Frontal cortex (tissue), 4 donors: ENCODE results near the gene UBLCP1. TPM values are rescaled to one million over a fixed set of nuclear protein-coding genes. Genes with fewer than 3 reads are reported as not detected.
A peak's percentile ranks its signal among the peaks of the same experiment; 100 is the strongest.
"Not testable (repeated sequence)": the region's sequence is repeated elsewhere in the genome, so short reads cannot be mapped to it uniquely, and the experiment has no call there.

Experiments
- DNase-seq, 2 donors: peaks; one replicate each; pipeline ENCODE4 v3.0.0; 2012; ENCODE audit warnings: low spot score in 2 of 2
- FAIRE-seq: peaks from 2 replicates; lab custom pipeline; 2012; peaks lifted over from hg19 to GRCh38; lab: Jason Lieb, UNC
- total RNA-seq: library from RNA; depleted of rRNA; stranded (reverse); fragments of >200 nt; gene quantifications from one replicate; pipeline ENCODE4 v1.2.3, GENCODE V29; 2014
- donor health status: control.
- donor health status: control.
- donor health status: control.

The UBLCP1 gene, protein sequence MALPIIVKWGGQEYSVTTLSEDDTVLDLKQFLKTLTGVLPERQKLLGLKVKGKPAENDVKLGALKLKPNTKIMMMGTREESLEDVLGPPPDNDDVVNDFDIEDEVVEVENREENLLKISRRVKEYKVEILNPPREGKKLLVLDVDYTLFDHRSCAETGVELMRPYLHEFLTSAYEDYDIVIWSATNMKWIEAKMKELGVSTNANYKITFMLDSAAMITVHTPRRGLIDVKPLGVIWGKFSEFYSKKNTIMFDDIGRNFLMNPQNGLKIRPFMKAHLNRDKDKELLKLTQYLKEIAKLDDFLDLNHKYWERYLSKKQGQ
- 17.1 TPM for total RNA-seq

GRCh38 chr5:159262859-159263568, at the start of gene UBLCP1:
TSS of gene UBLCP1 (plus strand) at chr5:159263290. CDS start at chr5:159268916, 5,626 bp downstream.
- peak; percentile 80 to 88 for DNase-seq
- FAIRE-seq, result no peak

DNA sequence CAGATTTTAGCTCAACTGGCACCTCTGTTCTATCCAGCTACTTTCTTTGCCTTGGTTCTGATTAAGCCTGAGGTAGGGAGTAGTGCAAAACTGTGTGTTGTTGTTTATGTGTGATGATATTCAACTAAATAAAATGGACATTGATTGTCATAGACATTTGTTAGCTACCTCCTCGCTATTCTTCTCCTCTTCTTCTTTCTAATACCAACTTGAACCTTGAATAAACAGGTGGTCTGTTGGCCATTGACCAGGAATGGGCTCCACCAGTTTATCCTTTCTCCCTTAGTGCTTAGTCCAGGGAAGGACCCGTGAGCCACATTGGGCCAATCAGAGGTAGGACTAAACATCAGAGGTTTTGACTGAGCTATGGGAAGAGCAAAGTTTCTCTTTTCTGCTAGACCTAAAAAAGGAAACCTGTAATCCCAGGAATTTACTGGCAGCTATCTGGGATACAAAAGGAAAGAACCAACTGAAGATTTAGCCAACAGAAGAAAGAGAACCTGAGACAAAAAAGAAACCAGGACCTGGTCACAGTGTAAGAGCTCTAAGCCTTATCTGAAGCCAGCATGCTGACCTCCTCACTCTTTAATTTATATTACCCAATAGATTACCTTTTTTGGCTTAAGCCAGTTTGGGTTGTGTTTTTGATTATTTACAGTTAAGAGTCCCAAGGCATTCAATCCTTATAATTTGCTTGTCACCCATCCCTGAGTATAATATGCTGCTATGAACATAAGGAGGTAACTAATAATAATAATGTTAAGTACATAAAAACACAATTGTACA, 48.4 kb upstream of the UBLCP1 start:
- DNase-seq (no peak), FAIRE-seq (no peak)

- FAIRE-seq, result no peak
- DNase-seq, result no peak
These were observed 47.2 kb upstream of the UBLCP1 start for GRCh38 chr5:159215886-159216285.

DNA sequence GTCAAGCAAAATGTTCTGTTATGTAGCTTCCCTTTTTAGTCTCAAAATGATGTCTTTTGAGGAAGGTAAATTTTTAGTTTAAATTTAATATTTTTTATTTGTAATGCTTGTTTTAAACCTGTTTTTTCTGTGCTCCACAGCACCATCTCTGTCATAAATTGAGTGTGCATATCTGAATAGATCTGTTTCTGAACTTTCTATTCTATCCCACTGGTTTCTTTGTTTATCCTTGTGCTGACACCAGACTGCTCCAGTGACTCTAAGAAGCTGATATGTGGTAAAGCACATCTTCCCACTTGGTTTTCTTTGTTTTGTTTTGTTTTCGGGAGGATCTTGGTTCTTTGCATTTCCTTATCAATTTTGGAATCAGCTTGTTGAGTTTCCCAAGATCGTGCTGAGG, 46.6 kb upstream of the UBLCP1 start:
- FAIRE-seq (no peak), DNase-seq (no peak)

GRCh38 chr5:159217236-159217635, 45.9 kb upstream of the UBLCP1 start:
- FAIRE-seq (no peak), DNase-seq (no peak)

- DNase-seq (no peak), FAIRE-seq (no peak)
These were observed 44.5 kb upstream of the UBLCP1 start for GRCh38 chr5:159218595-159219023.

DNA sequence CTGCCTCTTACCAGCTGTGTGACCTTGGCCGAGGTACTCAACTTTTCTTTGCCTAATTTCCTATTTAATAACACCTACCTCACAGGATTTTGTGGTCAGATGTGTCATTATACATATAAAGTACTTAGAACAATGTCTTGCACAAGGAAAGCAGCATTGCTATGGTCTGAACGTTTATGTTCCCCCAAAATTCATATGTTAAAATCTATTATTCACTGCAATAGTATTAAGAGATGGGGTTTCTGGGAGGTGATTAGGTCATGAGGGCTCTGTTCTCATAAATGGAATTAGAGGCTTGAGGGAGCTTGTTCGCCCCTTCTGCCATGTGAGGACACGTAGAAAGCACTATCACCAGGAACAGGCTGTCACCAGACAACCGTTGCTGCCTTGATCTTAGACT, 42.9 kb upstream of the UBLCP1 start:
- FAIRE-seq (no peak), DNase-seq (no peak)

- FAIRE-seq (no peak), DNase-seq (no peak)
These were observed 39.6 kb upstream of the UBLCP1 start for GRCh38 chr5:159223469-159223868.

DNA sequence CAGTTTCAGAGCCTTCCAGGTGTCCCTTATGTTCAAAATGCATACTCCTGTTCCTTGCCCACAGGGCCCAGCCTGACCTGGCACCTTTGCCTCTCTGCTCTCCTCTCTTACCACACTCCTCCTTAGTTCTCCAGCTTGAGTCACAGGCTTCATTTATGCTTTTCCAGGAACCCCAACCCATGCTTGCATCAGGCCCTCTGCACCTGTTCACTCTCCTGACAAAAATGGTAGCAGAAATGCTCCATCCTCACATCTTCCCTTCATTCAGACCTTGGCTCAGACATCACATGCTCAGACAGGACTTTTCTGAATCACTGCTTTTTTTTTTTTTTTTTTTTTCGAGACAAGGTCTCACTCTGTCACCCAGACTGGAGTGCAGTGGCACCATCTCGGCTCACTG, 38.6 kb upstream of the UBLCP1 start:
- DNase-seq (no peak), FAIRE-seq (no peak)

DNA sequence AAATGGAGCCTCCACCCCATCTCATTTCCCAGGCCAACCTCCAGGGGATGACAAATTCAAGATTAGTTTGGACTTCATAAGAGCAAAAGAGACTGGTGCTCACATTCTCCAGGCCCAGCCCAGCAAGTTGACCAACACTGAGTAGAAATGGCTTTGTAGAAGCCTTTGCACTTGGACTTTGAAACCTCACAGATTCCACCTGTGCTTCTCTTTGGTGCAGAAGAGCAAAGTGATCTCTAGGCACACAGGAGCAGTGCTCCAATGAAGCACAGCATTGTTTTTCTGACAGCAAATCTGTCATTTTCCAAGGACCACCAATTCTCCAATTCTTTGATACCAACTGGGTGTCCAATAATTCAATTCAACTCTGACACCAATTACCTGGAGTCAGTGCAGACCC, 36.6 kb upstream of the UBLCP1 start:
- FAIRE-seq (no peak), DNase-seq (no peak)

GRCh38 chr5:159227452-159227851, 35.6 kb upstream of the UBLCP1 start:
- no peak for DNase-seq
- no peak for FAIRE-seq

DNA sequence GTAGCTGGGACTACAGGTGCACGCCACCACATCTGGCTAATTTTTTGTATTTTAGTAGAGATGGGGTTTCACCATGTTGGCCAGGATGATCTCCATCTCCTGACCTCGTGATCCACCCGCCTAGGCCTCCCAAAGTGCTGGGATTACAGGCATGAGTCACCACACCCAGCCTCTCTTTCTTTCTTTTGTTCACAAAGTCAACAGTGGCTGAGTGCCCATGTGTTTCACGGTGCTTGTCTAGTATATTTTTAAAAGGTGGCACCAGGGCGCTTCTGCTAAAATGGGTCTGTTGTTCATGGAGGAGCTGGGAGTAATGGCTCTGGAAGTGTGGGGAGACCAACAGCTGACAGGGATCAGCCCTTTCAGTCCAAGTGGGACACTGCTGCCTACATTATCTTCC, 35.0 kb upstream of the UBLCP1 start:
- not testable (repeated sequence) for FAIRE-seq, DNase-seq

DNA sequence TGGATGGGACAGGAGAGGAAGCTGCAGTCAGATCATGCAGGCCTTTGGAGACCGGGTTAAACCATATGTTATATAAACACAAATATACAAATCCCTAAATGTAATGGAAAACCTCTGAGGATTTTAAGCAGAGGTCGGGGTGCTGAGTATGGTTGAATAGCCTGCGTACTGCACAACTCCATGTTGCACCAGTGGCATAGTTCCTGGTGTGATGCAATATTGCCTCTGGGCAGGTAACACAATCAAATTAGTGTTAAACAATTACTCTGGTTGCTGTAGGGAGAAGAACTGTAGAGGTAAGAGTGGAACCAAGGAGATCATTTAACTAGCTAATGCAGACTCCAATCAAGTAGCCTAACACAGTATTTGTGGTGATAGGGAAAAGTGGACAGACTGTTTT, 32.4 kb upstream of the UBLCP1 start:
- FAIRE-seq (no peak), DNase-seq (no peak)

GRCh38 chr5:159231167-159231566, 31.9 kb upstream of the UBLCP1 start:
- FAIRE-seq, result no peak
- no peak for DNase-seq

DNA sequence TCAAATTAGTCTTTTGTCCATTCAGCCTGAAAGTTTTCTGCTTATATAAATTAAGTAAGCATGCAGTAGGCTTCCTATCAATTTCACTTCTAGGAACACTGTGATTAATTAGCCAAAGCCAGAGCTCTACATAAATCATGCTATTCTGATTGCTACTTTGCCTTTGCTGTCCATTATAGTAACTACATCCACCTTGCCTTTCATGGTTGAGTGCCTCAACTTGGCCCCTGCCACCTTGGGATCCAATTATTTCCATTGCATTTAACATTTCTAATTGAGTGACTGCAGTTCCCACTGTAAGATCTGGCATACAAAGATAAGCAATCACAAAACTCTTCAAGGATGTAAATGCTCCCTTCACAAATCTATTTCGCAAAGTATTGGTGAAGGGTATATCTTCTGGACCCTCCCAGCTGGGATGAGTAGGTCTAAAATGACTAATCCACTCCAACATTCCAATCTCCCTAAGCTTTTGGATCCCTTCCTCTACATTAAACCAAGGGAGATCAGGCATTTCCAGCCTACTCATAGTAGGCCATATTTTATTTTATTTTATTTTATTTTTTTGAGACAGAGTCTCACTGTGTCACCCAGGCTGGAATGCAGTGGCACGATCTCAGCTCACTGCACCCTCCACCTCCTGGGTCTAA, 27.1 kb upstream of the UBLCP1 start:
- FAIRE-seq, DNase-seq: not testable (repeated sequence)

DNA sequence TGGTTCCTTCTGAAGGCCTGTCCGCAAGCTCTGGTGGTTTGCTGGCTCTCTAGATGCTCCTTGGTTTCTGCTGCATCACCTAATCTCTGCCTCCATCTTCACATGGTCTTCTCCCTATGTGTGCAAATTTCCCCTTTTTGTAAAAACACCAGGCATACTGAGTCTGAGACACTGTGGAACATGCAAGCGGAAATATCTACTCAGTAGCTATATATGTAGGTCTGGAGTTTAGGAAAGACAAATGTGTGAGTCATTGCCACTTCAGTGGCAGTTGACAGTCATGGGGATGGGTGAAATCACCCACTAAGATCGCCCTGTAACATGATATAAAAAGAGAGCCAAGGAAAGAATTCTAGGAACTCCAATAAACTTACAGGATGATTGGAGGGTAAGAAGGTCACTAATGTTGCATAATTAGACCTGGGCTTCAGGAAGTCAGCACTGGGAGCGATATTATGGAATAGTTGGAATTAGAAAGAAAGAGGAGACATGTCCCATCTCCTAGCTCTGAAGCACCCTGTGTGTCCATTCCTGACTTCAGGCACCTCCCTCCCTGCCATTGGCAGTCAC, 22.7 kb upstream of the UBLCP1 start:
- FAIRE-seq (no peak), DNase-seq (no peak)

- DNase-seq, result no peak
- no peak for FAIRE-seq
These were observed 21.0 kb upstream of the UBLCP1 start for GRCh38 chr5:159241946-159242552.

GRCh38 chr5:159242656-159243055, 20.4 kb upstream of the UBLCP1 start:
- FAIRE-seq (no peak), DNase-seq (no peak)

DNA sequence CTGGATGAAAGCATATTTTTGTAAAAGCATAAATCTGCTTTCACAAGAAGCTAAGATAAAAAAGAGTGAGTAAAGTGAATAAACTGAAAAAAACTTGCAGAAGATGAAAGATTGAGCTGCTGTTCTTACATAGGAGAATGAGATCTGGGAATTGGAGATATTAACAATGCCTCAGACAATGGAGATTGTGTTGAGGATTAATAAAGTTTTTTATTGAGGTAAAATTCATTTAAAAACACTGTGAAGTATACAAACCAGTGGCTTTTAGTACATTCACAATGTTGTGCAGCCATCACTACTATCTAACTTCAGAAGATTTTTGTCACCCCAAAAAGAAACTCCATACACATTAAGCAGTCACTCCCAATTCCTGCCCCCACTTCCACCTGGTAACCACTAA, 19.7 kb upstream of the UBLCP1 start:
- DNase-seq, result no peak
- no peak for FAIRE-seq
